HG03139 (cell line): ENCODE measurements around the gene PIK3AP1.
A peak's percentile ranks its signal among the peaks of the same experiment; 100 is the strongest.
"Not testable (repeated sequence)": the region's sequence is repeated elsewhere in the genome, so short reads cannot be mapped to it uniquely, and the experiment has no call there.

Experiments used
- ATAC-seq: cut with Tn5 transposase; IDR thresholded peaks from one replicate; pipeline ENCODE4 v1.9.1; 2021; ENCODE audit not compliant: unreplicated experiment

The PIK3AP1 gene, protein sequence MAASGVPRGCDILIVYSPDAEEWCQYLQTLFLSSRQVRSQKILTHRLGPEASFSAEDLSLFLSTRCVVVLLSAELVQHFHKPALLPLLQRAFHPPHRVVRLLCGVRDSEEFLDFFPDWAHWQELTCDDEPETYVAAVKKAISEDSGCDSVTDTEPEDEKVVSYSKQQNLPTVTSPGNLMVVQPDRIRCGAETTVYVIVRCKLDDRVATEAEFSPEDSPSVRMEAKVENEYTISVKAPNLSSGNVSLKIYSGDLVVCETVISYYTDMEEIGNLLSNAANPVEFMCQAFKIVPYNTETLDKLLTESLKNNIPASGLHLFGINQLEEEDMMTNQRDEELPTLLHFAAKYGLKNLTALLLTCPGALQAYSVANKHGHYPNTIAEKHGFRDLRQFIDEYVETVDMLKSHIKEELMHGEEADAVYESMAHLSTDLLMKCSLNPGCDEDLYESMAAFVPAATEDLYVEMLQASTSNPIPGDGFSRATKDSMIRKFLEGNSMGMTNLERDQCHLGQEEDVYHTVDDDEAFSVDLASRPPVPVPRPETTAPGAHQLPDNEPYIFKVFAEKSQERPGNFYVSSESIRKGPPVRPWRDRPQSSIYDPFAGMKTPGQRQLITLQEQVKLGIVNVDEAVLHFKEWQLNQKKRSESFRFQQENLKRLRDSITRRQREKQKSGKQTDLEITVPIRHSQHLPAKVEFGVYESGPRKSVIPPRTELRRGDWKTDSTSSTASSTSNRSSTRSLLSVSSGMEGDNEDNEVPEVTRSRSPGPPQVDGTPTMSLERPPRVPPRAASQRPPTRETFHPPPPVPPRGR

GRCh38 chr10:96720422-96721206 lies at the start of gene PIK3AP1:
TSS of gene PIK3AP1 (minus strand) at chr10:96720514. CDS start at chr10:96720394, 120 bp downstream.
- ATAC-seq, result peak; percentile 53

GRCh38 chr10:96768136-96768535 lies 47.8 kb upstream of the PIK3AP1 start:
- no peak for ATAC-seq

DNA sequence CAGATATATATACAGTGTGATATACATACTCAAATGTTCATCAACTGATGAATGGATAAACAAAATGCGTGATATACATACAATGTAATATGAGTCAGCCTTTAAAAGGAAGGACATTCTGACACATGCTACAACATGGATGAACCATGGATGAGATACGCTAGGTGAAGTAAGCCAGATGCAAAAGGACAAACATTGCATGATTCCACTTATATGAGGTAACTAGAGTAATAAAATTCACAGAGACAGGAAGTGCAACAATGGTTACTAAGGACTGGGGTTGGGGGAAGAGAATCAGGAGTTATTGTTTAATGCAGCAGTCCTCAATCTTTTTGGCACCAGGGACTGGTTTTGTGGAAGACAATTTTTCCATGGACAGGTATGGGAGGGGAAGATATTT lies 47.3 kb upstream of the PIK3AP1 start:
- ATAC-seq, result no peak

DNA sequence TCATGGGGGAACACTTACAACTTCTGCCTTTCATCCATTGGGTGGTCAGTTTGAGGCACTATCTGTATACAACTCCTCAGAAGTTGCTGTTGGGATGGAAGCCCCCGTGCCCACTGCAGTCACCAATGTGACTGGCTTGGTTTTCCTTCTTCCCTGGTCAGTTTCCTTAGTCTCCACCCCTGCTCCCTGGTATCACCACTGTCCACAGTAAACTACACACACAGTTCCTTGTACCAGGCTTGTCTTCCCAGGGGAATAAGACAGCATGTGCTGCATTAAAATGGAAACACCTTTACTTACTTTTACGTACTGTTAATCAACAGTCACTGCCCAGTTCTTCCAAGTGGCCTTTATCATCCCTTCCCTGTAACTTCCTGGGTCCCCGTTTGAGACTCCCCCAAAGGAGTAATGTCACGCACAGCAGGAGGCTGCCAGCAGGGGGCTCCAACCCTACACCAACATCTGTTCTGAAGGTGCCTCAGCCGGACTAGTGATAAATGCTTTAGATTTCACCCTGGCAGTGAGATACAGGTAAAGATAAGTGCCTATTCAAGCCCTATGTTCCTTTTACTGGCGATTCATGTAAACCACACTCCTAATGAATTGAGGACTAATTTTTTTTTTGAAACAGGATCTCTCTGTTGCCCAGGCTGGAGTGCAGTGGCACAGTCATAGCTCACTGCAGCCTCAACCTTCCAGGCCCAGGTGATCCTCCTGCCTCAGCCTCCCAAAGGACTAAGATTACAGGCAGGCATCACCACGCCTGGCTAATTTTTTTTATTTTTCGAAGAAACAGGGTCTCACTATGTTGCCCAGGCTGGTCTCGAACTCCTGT lies 45.3 kb upstream of the PIK3AP1 start:
- peak; percentile 68 for ATAC-seq

DNA sequence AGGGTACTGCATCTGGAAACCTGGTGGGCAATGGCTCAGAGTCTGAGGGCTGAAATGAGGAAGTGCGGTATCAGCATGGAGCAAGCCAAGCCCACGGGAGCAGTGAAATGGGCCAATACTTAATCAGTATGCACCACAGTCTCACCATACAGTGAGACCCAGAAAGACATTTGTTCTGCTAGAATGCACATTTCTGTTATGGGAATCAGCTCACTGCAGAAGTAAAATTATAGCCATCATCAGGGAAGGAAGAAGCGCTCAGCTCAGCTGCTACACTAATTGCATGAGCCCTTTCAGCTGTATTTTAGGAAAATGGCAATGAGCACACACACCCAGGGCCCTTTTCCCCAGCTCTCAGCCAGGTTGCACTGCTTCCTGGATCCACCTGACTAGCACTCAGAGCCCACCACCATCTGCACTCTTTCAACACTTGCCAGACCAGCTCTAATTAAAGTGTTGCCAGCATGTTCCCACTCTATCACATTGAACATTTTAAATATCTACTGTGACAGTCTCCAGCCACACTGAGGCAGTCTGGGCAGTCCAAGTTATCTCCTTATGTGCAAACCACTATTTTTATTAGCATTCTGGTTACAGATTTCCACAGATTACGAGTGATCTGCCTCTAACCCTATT lies 44.2 kb upstream of the PIK3AP1 start:
- ATAC-seq, result no peak

DNA sequence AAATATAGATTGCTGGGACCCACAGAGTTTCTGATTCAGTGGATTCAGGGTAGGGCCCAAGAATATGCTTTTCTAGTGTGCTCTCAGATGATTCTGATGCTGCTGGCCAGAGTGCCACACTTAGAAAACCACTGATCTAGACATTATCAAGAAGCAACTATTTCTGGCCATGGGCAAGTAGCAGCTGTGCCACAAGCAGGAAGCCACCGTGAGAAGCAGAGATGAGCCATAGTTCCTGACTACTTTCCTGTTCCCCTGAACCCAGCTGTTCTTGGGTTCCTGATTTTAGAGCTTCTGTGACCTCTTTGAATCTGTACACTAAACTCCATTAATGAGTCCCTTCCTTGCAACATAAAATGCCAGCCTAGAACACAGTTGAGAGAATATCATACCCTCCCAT lies 38.1 kb upstream of the PIK3AP1 start:
- ATAC-seq, result peak; percentile 90

DNA sequence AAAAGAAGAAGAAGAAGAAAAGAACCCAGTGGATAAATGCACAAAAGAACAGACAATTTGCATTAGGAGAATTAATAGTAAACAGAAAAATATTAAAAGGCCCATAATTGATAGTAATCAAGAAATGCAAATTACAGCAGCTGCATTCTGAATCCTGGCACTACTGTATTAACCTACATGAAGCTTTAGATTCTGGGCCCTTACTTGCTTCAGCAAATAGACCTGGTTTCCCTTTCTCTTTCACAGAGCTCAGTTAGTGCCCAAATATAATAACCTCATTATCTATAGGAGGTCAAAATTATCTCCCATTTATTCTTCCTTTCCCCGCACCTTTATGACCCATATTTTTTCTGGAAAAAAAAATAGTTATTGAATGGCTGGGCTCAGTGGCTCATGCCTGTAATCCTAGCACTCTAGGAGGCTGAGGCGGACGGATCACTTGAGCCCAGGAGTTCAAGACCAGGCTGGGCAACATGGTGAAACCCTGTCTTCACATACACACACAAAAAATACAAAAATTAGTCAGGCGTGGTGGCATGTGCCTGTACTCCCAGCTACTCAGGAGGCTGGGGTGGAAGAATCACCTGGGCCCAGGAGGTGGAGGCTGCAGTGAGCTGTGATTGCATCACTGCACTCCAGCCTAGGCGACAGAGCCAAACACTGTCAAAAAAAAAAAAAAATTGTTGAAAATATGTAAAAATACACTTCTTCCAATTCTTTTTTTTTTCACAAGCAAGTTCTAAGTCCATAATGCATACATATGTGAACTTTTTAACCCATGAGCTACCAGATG lies 36.0 kb upstream of the PIK3AP1 start:
- no peak for ATAC-seq

DNA sequence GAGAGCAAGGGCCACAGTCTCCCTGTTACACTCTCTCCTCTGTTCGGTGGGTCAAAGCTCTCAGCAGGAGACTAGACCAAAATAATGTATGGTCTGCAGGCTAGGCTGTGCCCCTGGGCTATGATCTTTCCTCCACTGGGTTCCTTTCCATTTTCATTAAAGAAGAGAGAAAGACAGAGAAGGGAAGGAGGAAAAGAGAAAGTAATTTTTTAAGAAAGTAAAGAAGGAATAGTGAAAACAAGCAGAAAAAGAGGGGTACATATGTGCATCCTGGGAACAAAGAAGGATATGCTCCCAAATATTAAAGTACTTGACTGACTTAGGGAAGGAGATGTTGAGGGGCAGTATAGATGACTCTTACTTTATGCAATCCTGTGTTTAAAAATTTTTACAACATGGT lies 33.6 kb upstream of the PIK3AP1 start:
- no peak for ATAC-seq

DNA sequence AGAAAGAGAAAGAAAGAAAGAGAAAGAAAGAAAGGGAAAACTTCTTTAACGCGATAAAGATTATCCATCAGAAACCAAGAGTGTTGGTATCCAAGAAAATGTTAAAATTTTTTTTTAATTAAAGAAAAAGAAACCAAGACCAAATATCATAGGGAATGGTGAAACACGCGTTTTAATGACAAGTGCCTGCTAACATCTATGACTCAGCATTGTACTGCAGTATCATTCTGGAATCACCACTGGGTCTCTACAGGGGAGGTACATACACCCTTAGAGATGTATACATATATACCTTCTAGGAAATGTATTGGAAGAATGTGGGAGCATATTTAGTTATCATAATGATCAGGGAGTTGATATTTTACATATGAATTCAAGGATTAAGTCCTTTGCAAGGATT lies 32.1 kb upstream of the PIK3AP1 start:
- no peak for ATAC-seq

DNA sequence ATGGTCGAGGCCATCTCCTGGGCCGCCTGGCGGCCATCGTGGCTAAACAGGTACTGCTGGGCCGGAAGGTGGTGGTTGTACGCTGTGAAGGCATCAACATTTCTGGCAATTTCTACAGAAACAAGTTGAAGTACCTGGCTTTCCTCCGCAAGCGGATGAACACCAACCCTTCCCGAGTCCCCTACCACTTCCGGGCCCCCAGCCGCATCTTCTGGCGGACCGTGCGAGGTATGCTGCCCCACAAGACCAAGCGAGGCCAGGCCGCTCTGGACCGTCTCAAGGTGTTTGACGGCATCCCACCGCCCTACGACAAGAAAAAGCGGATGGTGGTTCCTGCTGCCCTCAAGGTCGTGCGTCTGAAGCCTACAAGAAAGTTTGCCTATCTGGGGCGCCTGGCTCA lies 30.0 kb upstream of the PIK3AP1 start:
- not testable (repeated sequence) for ATAC-seq

DNA sequence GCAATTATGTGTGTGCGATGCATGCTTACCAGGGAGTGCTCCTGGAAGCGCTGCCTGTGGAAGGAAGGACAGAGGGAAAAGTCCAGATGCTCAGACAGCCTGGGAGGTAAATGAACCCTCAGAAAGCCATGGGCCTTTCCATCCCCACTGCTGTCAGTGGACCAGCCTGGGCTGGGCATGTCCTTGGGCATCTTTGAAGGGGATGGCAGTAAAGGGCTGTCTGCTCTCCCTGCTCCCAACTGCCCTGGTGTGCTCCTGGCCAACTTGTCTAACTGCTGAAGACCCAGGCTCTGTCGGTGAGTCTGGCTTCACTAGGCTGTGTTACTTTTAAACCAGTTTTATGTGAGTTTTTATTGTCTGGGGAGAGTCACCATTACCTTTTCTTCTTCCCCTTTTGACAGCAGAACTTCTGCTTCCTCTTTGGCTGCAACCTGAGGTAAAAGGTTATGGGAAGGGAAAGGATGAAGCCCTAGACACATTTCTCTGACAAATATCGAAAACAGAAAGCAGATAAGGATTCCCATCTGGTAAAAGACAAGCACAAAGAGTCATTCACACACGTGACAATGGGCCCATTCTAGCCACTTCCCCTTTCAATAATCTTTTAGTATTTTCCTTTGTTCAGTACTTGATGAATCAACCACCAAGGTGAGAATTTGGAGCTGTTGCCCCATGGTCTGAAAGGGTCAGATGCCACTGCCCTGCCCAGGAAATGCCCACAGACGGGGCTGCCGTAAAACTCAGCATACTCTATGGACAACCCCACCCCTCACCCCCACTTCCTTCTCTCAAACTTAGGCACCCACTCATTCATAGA lies 27.6 kb upstream of the PIK3AP1 start:
- peak; percentile 77 for ATAC-seq

GRCh38 chr10:96746503-96746902 lies 26.2 kb upstream of the PIK3AP1 start:
- no peak for ATAC-seq

GRCh38 chr10:96745950-96746349 lies 25.6 kb upstream of the PIK3AP1 start:
- no peak for ATAC-seq

GRCh38 chr10:96743988-96744585 lies 23.8 kb upstream of the PIK3AP1 start:
- ATAC-seq, result no peak

DNA sequence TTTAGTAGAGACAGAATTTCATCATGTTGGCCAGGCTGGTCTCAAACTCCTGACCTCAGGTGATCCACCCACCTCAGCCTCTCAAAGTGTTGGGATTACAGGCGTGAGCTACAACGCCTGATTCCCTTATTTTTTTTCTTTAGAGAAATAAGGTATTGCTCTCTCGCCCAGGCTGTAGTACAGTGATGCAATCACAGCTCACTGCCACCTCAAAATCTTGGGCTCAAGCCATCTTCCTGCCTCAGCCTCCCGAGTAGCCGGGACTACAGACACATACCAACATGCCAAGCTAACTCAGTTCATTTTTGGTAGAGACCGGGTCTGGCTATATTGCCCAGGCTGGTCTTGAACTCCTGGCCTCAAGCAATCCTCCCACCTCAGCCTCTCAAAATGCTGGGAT lies 21.2 kb upstream of the PIK3AP1 start:
- ATAC-seq, result not testable (repeated sequence)

DNA sequence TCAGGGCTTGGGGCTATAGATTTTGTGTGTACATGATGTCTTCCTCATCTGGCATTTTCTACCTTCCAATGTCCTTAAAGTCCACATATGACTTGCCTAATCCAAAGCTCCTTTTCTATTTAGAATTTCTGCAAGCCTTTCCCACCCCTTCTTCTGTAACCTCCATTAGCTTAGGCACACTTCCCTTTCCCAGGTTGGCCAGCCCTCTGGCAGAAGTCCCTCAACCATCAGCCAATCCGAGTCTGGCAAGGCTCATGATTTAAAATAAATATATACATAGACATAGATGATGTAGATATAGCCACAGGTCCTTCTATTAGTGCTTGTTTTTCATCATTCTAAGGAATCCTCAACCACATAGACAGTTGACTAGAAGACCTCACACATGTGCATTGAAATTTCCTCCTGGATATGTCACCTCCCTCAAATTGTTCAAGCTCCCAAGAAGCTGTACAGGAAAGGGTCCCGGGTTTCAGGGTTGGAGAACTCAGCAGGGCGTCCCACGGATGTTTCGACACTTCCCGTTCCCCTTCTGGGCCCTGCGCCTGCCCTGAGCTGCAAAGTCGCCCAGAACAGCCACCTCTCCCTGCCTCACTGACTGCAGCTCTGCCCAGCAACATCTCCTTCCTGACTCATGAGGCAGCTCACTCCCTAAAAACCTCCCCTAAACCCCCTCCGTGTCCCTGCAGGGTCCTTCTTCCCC lies 20.4 kb upstream of the PIK3AP1 start:
- ATAC-seq, result no peak

DNA sequence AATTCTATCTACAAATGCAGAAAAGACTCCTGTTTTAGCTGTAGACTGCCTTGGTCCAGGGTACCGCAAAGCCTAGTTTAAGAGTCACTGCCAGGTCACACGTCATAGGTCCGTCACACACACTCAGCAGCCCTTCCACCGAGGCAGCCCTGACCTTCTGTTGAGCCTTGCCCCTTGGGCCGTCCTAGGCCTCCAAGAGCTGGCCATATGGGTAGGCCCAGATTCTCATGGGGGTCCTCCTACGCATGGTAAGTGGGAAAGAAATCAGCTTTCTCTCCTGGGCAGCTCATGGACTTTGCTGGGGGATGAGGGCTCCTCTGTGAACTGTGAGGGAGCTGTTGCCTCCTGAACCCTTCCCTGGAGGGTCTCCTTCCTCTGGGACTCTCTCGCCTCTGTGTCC lies 19.8 kb upstream of the PIK3AP1 start:
- no peak for ATAC-seq
